CD14-positive monocyte (primary cell): Measurements from ENCODE around the gene ACACA. TPM values are rescaled to one million over a fixed set of nuclear protein-coding genes. Genes with fewer than 3 reads are reported as not detected.
A peak's percentile ranks its signal among the peaks of the same experiment; 100 is the strongest.

Source experiments
- DNase-seq, 3 donors: peaks; one replicate each; pipeline ENCODE4 v3.0.0-alpha.2; 2011 to 2022
- H2AFZ ChIP-seq: 2 replicates; pipeline ENCODE4 v1.6.0; 2012; ENCODE audit warnings: mild to moderate bottlenecking, low read depth, low read length, inconsistent platforms; ENCODE audit not compliant: insufficient read depth, poor library complexity, severe bottlenecking
- H3K27ac ChIP-seq, 2 donors: 1 replicate in 1 of 2; 2 replicates in 1 of 2; pipeline ENCODE4 v1.5.1; 2012 to 2013; ENCODE audit warnings: low read length in 2 of 2, control low read depth in 1 of 2, inconsistent platforms in 1 of 2, low read depth in 1 of 2, mild to moderate bottlenecking in 1 of 2
- H3K27me3 ChIP-seq, 2 donors: one replicate each; pipeline versions ENCODE4 v1.6.0 to v1.6.1; 2011 to 2013; ENCODE audit warnings: low read length in 2 of 2; ENCODE audit not compliant: control insufficient read depth in 2 of 2, insufficient read depth in 2 of 2
- H3K36me3 ChIP-seq, 2 donors: replicated peaks in 1 of 2; 1 replicate in 1 of 2; 2 replicates in 1 of 2; pipeline versions ENCODE4 v1.5.1 to v1.6.1; 2012 to 2013; ENCODE audit warnings: low read length in 2 of 2, control low read depth in 1 of 2, inconsistent platforms in 1 of 2, mild to moderate bottlenecking in 1 of 2; ENCODE audit not compliant: insufficient read depth in 2 of 2, control insufficient read depth in 1 of 2
- H3K4me1 ChIP-seq, 2 donors: 1 replicate in 1 of 2; 2 replicates in 1 of 2; pipeline versions ENCODE4 v1.5.1 to v1.6.1; 2012 to 2013; ENCODE audit warnings: low read length in 2 of 2, control low read depth in 1 of 2, inconsistent platforms in 1 of 2, mild to moderate bottlenecking in 1 of 2, moderate library complexity in 1 of 2; ENCODE audit not compliant: insufficient read depth in 2 of 2, control insufficient read depth in 1 of 2
- H3K4me2 ChIP-seq: replicated peaks from 2 replicates; pipeline ENCODE3; 2012; ENCODE audit warnings: low read length, moderate library complexity, mild to moderate bottlenecking; ENCODE audit not compliant: poor library complexity, severe bottlenecking; ENCODE audit errors: extremely low read depth
- H3K4me3 ChIP-seq, 3 experiments: fragments of 200-600 bp in 1 of 3; sonication (generic) in 1 of 3; replicated peaks in 1 of 3; 1 replicate in 2 of 3; 2 replicates in 1 of 3; pipeline ENCODE4 v1.5.1; 2011 to 2013; ENCODE audit warnings: low read length in 3 of 3, mild to moderate bottlenecking in 3 of 3, control low read depth in 2 of 3, low read depth in 2 of 3, inconsistent platforms in 1 of 3, moderate library complexity in 1 of 3
- H3K79me2 ChIP-seq: 2 replicates; pipeline ENCODE4 v1.6.0; 2012; ENCODE audit warnings: mild to moderate bottlenecking, control low read depth, inconsistent platforms, low read length, moderate library complexity; ENCODE audit not compliant: insufficient read depth
- H3K9ac ChIP-seq: 2 replicates; pipeline ENCODE4 v1.6.0; 2017; ENCODE audit warnings: low read length, mild to moderate bottlenecking; ENCODE audit not compliant: insufficient read depth, poor library complexity, severe bottlenecking
- H3K9me3 ChIP-seq, 2 donors: replicated peaks in 1 of 2; 1 replicate in 1 of 2; 2 replicates in 1 of 2; pipeline versions ENCODE4 v1.5.1 to v1.6.1; 2012 to 2013; ENCODE audit warnings: low read length in 2 of 2, control low read depth in 1 of 2; ENCODE audit not compliant: control insufficient read depth in 1 of 2, insufficient read depth in 1 of 2
- H4K20me1 ChIP-seq: 2 replicates; pipeline ENCODE4 v1.6.0; 2012; ENCODE audit warnings: mild to moderate bottlenecking, low read length, control low read depth, moderate library complexity; ENCODE audit not compliant: insufficient read depth
- H3K27ac Mint-ChIP-seq, 7 donors: one replicate each; pipeline ENCODE4 v1.8.0; 2020; ENCODE audit warnings: mild to moderate bottlenecking in 7 of 7, mixed read lengths in 7 of 7, moderate library complexity in 6 of 7, inconsistent platforms in 2 of 7
- H3K27me3 Mint-ChIP-seq, 3 donors: one replicate each; pipeline ENCODE4 v1.8.0; 2021 to 2022; ENCODE audit warnings: low read depth in 3 of 3, mild to moderate bottlenecking in 3 of 3, mixed read lengths in 3 of 3, moderate library complexity in 3 of 3, inconsistent platforms in 1 of 3
- H3K36me3 Mint-ChIP-seq, 2 donors: one replicate each; pipeline ENCODE4 v1.8.0; 2020; ENCODE audit warnings: mixed read lengths in 2 of 2, inconsistent platforms in 1 of 2, mild to moderate bottlenecking in 1 of 2
- H3K4me1 Mint-ChIP-seq: one replicate; pipeline ENCODE4 v1.8.0; 2020; ENCODE audit warnings: mild to moderate bottlenecking, mixed read lengths
- H3K4me3 Mint-ChIP-seq, 2 donors: one replicate each; pipeline ENCODE4 v1.8.0; 2020; ENCODE audit warnings: mild to moderate bottlenecking in 2 of 2, mixed read lengths in 2 of 2, moderate library complexity in 1 of 2
- H3K9me3 Mint-ChIP-seq, 7 donors: one replicate each; pipeline ENCODE4 v1.8.0; 2020 to 2022; ENCODE audit warnings: mixed read lengths in 7 of 7, mild to moderate bottlenecking in 6 of 7, moderate library complexity in 6 of 7, inconsistent platforms in 2 of 7
- WGBS: methylation state at CpG from one replicate; pipeline ENCODE4 v1.1.5; 2013; ENCODE audit warnings: missing lambda C conversion rate; ENCODE audit not compliant: insufficient coverage; 5-methylcytosine and 5-hydroxymethylcytosine counted together
- intact Hi-C, 2 donors: fragments of 100-400 bp; cut with micrococcal nuclease; formaldehyde crosslinking; loops; one replicate each; pipeline versions ENCODE4 v1.15.0 to v1.15.1; 2023
- polyA plus RNA-seq, 3 donors: library from polyadenylated mRNA; depleted of rRNA in 1 of 3; unstranded in 2 of 3; stranded (reverse) in 1 of 3; fragments of 300-500 nt in 2 of 3; fragments of >200 nt in 1 of 3; fragmentation: Illumina TruSeq in 2 of 3; gene quantifications; 1 replicate in 2 of 3; 2 replicates in 1 of 3; pipeline ENCODE4 v1.2.3, GENCODE V29; 2012 to 2021
- TF ChIP-seq, protein P1 (sequence below): fragments of 200-600 bp; IDR thresholded peaks from one replicate; pipeline ENCODE4 v1.8.0; 2022; ENCODE audit warnings: antibody characterized with exemption, mild to moderate bottlenecking

ACACA gene
- polyA plus RNA-seq, 3 donors, result 3.5 to 4.6 (median 3.8) TPM

DNA sequence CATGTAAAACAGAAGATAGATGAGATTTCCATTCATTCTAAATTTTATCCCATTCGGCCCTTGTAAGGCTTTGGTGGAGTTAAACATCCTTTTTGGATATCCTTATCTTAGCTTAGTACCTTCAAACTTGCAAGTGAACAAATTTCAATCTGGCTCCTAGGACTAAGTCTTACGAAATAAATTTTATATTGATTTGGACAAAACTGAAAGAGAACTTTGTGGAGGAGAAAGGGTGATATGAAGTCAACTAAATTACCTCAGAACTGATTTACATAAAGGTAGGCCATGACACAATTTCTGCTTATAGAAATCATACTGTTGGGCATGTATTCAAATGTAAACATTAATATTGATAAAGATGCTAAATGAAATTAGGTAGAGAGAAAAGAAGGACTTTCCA lies 206.1 kb downstream of the ACACA start:
- no peak overlapping the region for H3K4me3 ChIP-seq
- Mint-ChIP-seq H3K36me3 (peaks cover 17 to 38% of the 10 kb centered on the region in 2 donors), H3K4me1 (peaks cover 2% of the 10 kb centered on the region), H3K9me3 (peaks cover 0 to 3% (median 0%) of the 10 kb centered on the region in 7 donors), H3K4me3 (no peak overlapping the region), H3K27me3 (no peaks in the 10 kb centered on the region), H3K27ac (no peak overlapping the region)
- no peak overlapping the region for H2AFZ ChIP-seq
- H3K4me1 ChIP-seq, result no peaks in the 10 kb centered on the region
- no peak overlapping the region for H3K27ac ChIP-seq
- no peaks in the 10 kb centered on the region for H3K79me2 ChIP-seq
- intact Hi-C loops, result no loop called here
- peaks cover 2 to 19% of the 10 kb centered on the region in 2 donors for H3K36me3 ChIP-seq
- H3K9ac ChIP-seq, result no peak overlapping the region
- WGBS, result no CpG with 5 or more reads among the region's 2 CpGs
- H3K4me2 ChIP-seq, result no peak overlapping the region
- no peak for DNase-seq
- no peaks in the 10 kb centered on the region for H3K9me3 ChIP-seq
- TF ChIP-seq, protein P1, sequence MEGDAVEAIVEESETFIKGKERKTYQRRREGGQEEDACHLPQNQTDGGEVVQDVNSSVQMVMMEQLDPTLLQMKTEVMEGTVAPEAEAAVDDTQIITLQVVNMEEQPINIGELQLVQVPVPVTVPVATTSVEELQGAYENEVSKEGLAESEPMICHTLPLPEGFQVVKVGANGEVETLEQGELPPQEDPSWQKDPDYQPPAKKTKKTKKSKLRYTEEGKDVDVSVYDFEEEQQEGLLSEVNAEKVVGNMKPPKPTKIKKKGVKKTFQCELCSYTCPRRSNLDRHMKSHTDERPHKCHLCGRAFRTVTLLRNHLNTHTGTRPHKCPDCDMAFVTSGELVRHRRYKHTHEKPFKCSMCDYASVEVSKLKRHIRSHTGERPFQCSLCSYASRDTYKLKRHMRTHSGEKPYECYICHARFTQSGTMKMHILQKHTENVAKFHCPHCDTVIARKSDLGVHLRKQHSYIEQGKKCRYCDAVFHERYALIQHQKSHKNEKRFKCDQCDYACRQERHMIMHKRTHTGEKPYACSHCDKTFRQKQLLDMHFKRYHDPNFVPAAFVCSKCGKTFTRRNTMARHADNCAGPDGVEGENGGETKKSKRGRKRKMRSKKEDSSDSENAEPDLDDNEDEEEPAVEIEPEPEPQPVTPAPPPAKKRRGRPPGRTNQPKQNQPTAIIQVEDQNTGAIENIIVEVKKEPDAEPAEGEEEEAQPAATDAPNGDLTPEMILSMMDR, result no peak
- no peaks in the 10 kb centered on the region for H3K27me3 ChIP-seq
- H4K20me1 ChIP-seq, result no peaks in the 10 kb centered on the region

DNA sequence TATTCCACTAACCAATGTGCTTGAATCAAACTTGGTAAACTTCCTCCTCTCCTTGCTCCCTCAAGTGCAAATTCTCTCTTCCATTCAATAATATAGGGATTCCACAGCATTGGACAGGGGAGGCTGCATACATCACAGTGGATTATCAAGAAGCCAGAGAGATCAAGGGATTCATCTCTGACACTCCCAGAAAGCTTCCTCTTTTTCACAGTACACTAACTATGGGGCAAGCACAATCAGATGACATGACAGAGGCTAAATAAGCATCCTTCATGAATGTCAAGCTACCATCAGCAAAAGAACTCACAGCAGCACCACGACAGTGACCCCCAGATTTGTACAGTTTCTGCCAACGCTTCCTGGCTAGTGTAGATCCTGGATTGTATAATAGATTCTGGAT lies 209.3 kb downstream of the ACACA start:
- no peak overlapping the region for H3K9ac ChIP-seq
- peak in 2 of 3 donors; percentile 4 to 7 for DNase-seq
- no peak overlapping the region for H2AFZ ChIP-seq
- peak overlapping the region in 1 of 7 donors; percentile 35 for H3K27ac Mint-ChIP-seq
- no peaks in the 10 kb centered on the region for H3K27me3 Mint-ChIP-seq
- H3K4me1 Mint-ChIP-seq, result peaks cover 2% of the 10 kb centered on the region
- no peak overlapping the region for H3K4me2 ChIP-seq
- intact Hi-C loops, result no loop called here
- no peaks in the 10 kb centered on the region for H3K27me3 ChIP-seq
- no peak overlapping the region for H3K4me3 ChIP-seq
- H3K27ac ChIP-seq, result no peak overlapping the region
- no peaks in the 10 kb centered on the region for H3K9me3 ChIP-seq
- peaks cover 2 to 5% of the 10 kb centered on the region in 2 donors for H3K36me3 ChIP-seq
- H4K20me1 ChIP-seq, result no peaks in the 10 kb centered on the region
- WGBS, result no CpG with 5 or more reads among the region's 2 CpGs
- no peaks in the 10 kb centered on the region for H3K4me1 ChIP-seq
- TF ChIP-seq, protein P1, result no peak
- no peaks in the 10 kb centered on the region for H3K79me2 ChIP-seq
- no peak overlapping the region for H3K4me3 Mint-ChIP-seq
- H3K9me3 Mint-ChIP-seq, result peaks cover 0 to 3% (median 0%) of the 10 kb centered on the region in 7 donors
- H3K36me3 Mint-ChIP-seq, result peaks cover 12 to 20% of the 10 kb centered on the region in 2 donors
